Osteoblast (primary cell): ENCODE measurements around the gene SZRD1. TPM values are rescaled to one million over a fixed set of nuclear protein-coding genes. Genes with fewer than 3 reads are reported as not detected.

ENCODE experiments used
- DNase-seq: peaks from one replicate; pipeline ENCODE4 v3.0.0; 2011; ENCODE audit warnings: low spot score, mixed read lengths; ENCODE audit not compliant: insufficient read length; ENCODE audit errors: missing footprints
- H2AFZ ChIP-seq: 2 replicates; pipeline ENCODE4 v1.6.0; 2011; ENCODE audit warnings: mild to moderate bottlenecking, low read length
- H3K27ac ChIP-seq: 2 replicates; pipeline ENCODE4 v1.5.1; 2011; ENCODE audit warnings: mild to moderate bottlenecking, low read depth, low read length, moderate library complexity
- H3K27me3 ChIP-seq: 2 replicates; pipeline ENCODE4 v1.6.0; 2012; ENCODE audit warnings: mild to moderate bottlenecking, control low read depth, inconsistent platforms, low read length, moderate library complexity; ENCODE audit not compliant: insufficient read depth
- H3K36me3 ChIP-seq: 2 replicates; pipeline ENCODE4 v1.5.1; 2011; ENCODE audit warnings: mild to moderate bottlenecking, low read length, control low read depth, moderate library complexity; ENCODE audit not compliant: insufficient read depth
- H3K4me1 ChIP-seq: 2 replicates; pipeline ENCODE4 v1.5.1; 2011; ENCODE audit warnings: mild to moderate bottlenecking, low read length, control low read depth, moderate library complexity; ENCODE audit not compliant: insufficient read depth
- H3K4me2 ChIP-seq: 2 replicates; pipeline ENCODE4 v1.6.0; 2011; ENCODE audit warnings: mild to moderate bottlenecking, low read length; ENCODE audit not compliant: insufficient read depth
- H3K4me3 ChIP-seq: fragments of 200-600 bp; sonication (generic); 3 replicates; pipeline ENCODE4 v1.5.1; 2012; ENCODE audit warnings: mild to moderate bottlenecking, low read length, inconsistent platforms; ENCODE audit not compliant: insufficient read depth
- H3K79me2 ChIP-seq: 2 replicates; pipeline ENCODE4 v1.6.0; 2012; ENCODE audit warnings: mild to moderate bottlenecking, low read length, control low read depth, inconsistent platforms; ENCODE audit not compliant: insufficient read depth
- H3K9me3 ChIP-seq: 2 replicates; pipeline ENCODE4 v1.5.1; 2011; ENCODE audit warnings: low read depth, low read length, control low read depth
- H4K20me1 ChIP-seq: 2 replicates; pipeline ENCODE4 v1.6.0; 2012; ENCODE audit warnings: mild to moderate bottlenecking, low read length, control low read depth; ENCODE audit not compliant: insufficient read depth
- total RNA-seq: library from RNA; depleted of rRNA; stranded (reverse); fragments of >200 nt; gene quantifications from 2 replicates; pipeline ENCODE4 v1.2.3, GENCODE V29; 2012
- TF ChIP-seq, protein P1 (sequence below): IDR thresholded peaks from 2 replicates; pipeline ENCODE4 v1.5.1; 2011; ENCODE audit warnings: mild to moderate bottlenecking, low read depth, low read length, moderate library complexity; ENCODE audit errors: extremely low read depth

Gene SZRD1
- total RNA-seq, 1 donor, result 66.2 TPM

DNA sequence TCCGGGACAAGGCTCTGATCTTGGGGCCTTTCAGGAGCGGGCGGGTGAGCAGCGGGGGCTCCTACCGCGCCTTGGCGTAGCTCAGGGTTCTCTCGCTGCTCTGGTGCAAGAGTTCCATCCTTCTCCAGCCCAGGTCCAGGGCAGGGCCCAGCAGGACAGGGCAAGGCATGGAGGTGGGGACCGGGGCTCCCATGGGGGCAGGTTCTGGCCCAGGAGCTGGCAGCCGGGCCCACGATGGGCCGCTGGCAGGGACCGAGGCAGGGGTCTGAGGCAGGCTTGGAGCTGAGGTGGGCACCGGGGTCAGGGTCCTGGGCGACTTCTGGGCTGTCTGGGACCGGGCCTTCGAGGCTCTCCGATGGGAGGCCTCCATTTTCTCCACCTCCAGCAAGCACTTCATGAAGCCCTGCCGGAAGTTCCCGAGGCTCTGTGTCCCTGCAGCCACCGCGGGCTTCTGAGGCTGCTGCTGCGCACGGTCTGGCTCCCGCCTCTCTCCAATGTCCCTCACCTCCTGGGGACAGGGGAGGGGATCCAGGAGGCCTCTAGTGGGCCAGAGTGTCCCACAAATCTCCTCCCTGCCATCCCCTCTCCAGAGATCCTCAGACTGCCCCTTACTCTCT is 42.6 kb downstream of the SZRD1 start:
- no peaks in the 10 kb centered on the region for H3K36me3 ChIP-seq
- no peak overlapping the region for H2AFZ ChIP-seq
- H4K20me1 ChIP-seq, result no peaks in the 10 kb centered on the region
- no peak overlapping the region for H3K4me3 ChIP-seq
- no peaks in the 10 kb centered on the region for H3K79me2 ChIP-seq
- no peak overlapping the region for H3K27ac ChIP-seq
- H3K4me2 ChIP-seq, result no peak overlapping the region
- no peaks in the 10 kb centered on the region for H3K4me1 ChIP-seq
- TF ChIP-seq, protein P1, sequence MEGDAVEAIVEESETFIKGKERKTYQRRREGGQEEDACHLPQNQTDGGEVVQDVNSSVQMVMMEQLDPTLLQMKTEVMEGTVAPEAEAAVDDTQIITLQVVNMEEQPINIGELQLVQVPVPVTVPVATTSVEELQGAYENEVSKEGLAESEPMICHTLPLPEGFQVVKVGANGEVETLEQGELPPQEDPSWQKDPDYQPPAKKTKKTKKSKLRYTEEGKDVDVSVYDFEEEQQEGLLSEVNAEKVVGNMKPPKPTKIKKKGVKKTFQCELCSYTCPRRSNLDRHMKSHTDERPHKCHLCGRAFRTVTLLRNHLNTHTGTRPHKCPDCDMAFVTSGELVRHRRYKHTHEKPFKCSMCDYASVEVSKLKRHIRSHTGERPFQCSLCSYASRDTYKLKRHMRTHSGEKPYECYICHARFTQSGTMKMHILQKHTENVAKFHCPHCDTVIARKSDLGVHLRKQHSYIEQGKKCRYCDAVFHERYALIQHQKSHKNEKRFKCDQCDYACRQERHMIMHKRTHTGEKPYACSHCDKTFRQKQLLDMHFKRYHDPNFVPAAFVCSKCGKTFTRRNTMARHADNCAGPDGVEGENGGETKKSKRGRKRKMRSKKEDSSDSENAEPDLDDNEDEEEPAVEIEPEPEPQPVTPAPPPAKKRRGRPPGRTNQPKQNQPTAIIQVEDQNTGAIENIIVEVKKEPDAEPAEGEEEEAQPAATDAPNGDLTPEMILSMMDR, result no peak
- no peaks in the 10 kb centered on the region for H3K9me3 ChIP-seq
- DNase-seq, result no peak
- H3K27me3 ChIP-seq, result no peaks in the 10 kb centered on the region

DNA sequence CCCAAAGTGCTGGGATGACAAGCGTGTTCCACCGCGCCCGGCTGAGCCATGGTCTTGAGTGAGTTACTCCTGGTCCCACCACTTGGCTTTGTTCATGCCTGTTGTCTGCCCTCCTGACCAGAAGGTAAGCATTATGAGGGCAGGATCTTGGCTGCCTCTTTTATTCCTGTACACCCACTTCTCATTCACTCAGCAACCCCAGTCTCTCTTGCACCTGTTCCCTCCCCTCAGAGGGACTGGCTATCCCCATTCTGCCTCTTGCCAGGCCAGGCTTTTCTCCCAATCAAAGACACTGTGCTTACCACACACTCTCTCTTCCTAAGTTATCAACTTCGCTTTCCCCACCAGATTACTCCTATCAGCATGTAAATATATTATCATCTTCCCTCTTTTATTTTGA is 43.8 kb downstream of the SZRD1 start:
- no peak overlapping the region for H2AFZ ChIP-seq
- no peaks in the 10 kb centered on the region for H3K79me2 ChIP-seq
- no peaks in the 10 kb centered on the region for H3K27me3 ChIP-seq
- no peaks in the 10 kb centered on the region for H4K20me1 ChIP-seq
- TF ChIP-seq, protein P1, result no peak
- H3K27ac ChIP-seq, result no peak overlapping the region
- no peaks in the 10 kb centered on the region for H3K4me1 ChIP-seq
- no peaks in the 10 kb centered on the region for H3K9me3 ChIP-seq
- no peaks in the 10 kb centered on the region for H3K36me3 ChIP-seq
- H3K4me2 ChIP-seq, result no peak overlapping the region
- no peak overlapping the region for H3K4me3 ChIP-seq
- no peak for DNase-seq

DNA sequence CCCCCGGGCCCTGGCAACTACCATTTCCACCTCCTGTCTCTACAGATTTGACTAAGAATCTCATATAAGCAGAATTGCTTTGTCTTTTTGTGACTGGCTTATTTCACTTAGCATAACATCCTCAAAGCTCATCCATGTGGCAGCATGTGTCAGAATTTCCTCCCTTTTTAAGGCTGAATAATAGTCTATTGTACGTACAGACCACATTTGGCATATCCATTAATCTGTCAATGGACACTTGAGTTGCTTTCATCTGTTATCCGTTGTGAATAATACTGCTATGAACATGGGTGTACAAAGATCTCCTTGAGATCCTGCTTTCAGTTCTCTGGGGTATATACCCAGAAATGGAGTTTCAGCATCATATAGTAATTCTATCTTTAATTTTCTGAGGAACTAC is 46.1 kb downstream of the SZRD1 start:
- Histone ChIP-seq H3K4me3 (no peak overlapping the region), H4K20me1 (no peaks in the 10 kb centered on the region), H3K9me3 (no peaks in the 10 kb centered on the region), H3K79me2 (no peaks in the 10 kb centered on the region), H3K4me2 (no peak overlapping the region), H3K36me3 (no peaks in the 10 kb centered on the region), H3K4me1 (no peaks in the 10 kb centered on the region), H2AFZ (no peak overlapping the region), H3K27ac (no peak overlapping the region), H3K27me3 (no peaks in the 10 kb centered on the region)
- DNase-seq, result no peak
- TF ChIP-seq, protein P1, result no peak

DNA sequence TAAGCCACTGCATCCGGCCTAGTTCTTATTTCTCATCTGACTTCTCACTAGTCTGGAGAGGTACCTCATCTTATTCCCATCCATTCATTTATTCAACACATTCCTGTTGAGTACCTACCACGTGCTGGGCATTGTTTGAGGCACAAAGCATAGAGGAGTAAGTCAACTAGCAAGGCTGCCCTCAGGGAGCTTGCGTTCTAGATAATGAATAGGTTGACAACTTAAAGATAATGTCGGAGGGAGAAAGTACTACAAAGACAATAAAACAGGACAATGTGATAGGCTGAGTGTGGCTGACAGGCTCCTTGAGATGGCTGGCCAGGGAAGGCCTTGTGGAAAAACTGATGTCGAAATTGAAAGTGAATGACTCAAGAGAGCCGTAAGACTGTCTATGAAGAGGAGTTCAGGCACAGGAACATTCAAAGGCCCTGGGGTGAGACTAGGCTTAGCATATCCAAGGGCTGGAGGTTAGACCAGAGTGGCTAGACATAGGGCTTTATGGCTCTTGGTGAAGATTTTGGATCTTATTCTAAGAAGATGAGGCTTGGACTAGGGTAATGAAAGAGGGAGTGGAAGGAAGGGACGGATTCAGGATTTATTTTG is 51.9 kb downstream of the SZRD1 start:
- H4K20me1 ChIP-seq, result no peaks in the 10 kb centered on the region
- no peaks in the 10 kb centered on the region for H3K36me3 ChIP-seq
- peaks cover 25% of the 10 kb centered on the region for H3K27me3 ChIP-seq
- H3K4me3 ChIP-seq, result no peak overlapping the region
- no peaks in the 10 kb centered on the region for H3K9me3 ChIP-seq
- TF ChIP-seq, protein P1, result no peak
- no peak for DNase-seq
- no peak overlapping the region for H3K27ac ChIP-seq
- H3K4me1 ChIP-seq, result no peaks in the 10 kb centered on the region
- H2AFZ ChIP-seq, result no peak overlapping the region
- no peak overlapping the region for H3K4me2 ChIP-seq
- H3K79me2 ChIP-seq, result no peaks in the 10 kb centered on the region
